Fibroblast of skin of right biceps (primary cell): ENCODE measurements around the gene RPS15A.
"Not testable (repeated sequence)": the region's sequence is repeated elsewhere in the genome, so short reads cannot be mapped to it uniquely, and the experiment has no call there.

Experiments
- DNase-seq: peaks from one replicate; pipeline ENCODE4 v3.0.0-alpha.2; 2013

The RPS15A gene

GRCh38 chr16:18796377-18796776, 6.2 kb upstream of the RPS15A start:
- no peak for DNase-seq

GRCh38 chr16:18792836-18793433, 2.8 kb upstream of the RPS15A start:
- no peak for DNase-seq

GRCh38 chr16:18789515-18789849, 652 bp downstream of the RPS15A start:
- no peak for DNase-seq

GRCh38 chr16:18788828-18789514, 1.2 kb downstream of the RPS15A start:
- DNase-seq = no peak

GRCh38 chr16:18784917-18785623, 5.1 kb downstream of the RPS15A start:
- DNase-seq = no peak

GRCh38 chr16:18783430-18784341, 6.4 kb downstream of the RPS15A start:
- DNase-seq = no peak

GRCh38 chr16:18782697-18783429, 7.3 kb downstream of the RPS15A start:
- DNase-seq = no peak

GRCh38 chr16:18781232-18781631, 8.9 kb downstream of the RPS15A start:
- not testable (repeated sequence) for DNase-seq

- DNase-seq = not testable (repeated sequence)
These were observed 9.6 kb downstream of the RPS15A start for GRCh38 chr16:18780460-18781026.

GRCh38 chr16:18777664-18778063, 12.5 kb downstream of the RPS15A start:
- DNase-seq = not testable (repeated sequence)

- not testable (repeated sequence) for DNase-seq
These were observed 13.8 kb downstream of the RPS15A start for GRCh38 chr16:18776334-18776733.

GRCh38 chr16:18774651-18775050, 15.5 kb downstream of the RPS15A start:
- not testable (repeated sequence) for DNase-seq

GRCh38 chr16:18772171-18772570, 18.0 kb downstream of the RPS15A start:
- DNase-seq = not testable (repeated sequence)

- not testable (repeated sequence) for DNase-seq
These were observed 19.7 kb downstream of the RPS15A start for GRCh38 chr16:18770336-18770962.

GRCh38 chr16:18767217-18767616, 22.9 kb downstream of the RPS15A start:
- not testable (repeated sequence) for DNase-seq

GRCh38 chr16:18762713-18763112, 27.4 kb downstream of the RPS15A start:
- DNase-seq = not testable (repeated sequence)

- not testable (repeated sequence) for DNase-seq
These were observed 30.3 kb downstream of the RPS15A start for GRCh38 chr16:18759598-18760520.

GRCh38 chr16:18757960-18758660, 32.0 kb downstream of the RPS15A start:
- DNase-seq = not testable (repeated sequence)

GRCh38 chr16:18756639-18757038, 33.5 kb downstream of the RPS15A start:
- not testable (repeated sequence) for DNase-seq

GRCh38 chr16:18742870-18743269, 47.3 kb downstream of the RPS15A start:
- not testable (repeated sequence) for DNase-seq
